Glutamatergic neuron (in vitro differentiated cells): ENCODE measurements around the gene POU2F1. TPM values are rescaled to one million over a fixed set of nuclear protein-coding genes. Genes with fewer than 3 reads are reported as not detected.

Experiments used
- DNase-seq: peaks from one replicate; pipeline ENCODE4 v3.0.0; 2022
- H3K27ac Mint-ChIP-seq: one replicate; pipeline ENCODE4 v1.8.0; 2020; ENCODE audit warnings: mild to moderate bottlenecking, mixed read lengths, inconsistent platforms; ENCODE audit not compliant: unreplicated experiment
- H3K27me3 Mint-ChIP-seq: one replicate; pipeline ENCODE4 v1.8.0; 2020; ENCODE audit warnings: mild to moderate bottlenecking, moderate library complexity, mixed read lengths, inconsistent platforms; ENCODE audit not compliant: unreplicated experiment
- H3K36me3 Mint-ChIP-seq: one replicate; pipeline ENCODE4 v1.8.0; 2020; ENCODE audit warnings: mild to moderate bottlenecking, mixed read lengths, inconsistent platforms; ENCODE audit not compliant: unreplicated experiment
- H3K4me1 Mint-ChIP-seq: one replicate; pipeline ENCODE4 v1.8.0; 2020; ENCODE audit warnings: mild to moderate bottlenecking, low read depth, mixed read lengths, inconsistent platforms; ENCODE audit not compliant: unreplicated experiment
- H3K4me3 Mint-ChIP-seq: one replicate; pipeline ENCODE4 v1.8.0; 2020; ENCODE audit warnings: mild to moderate bottlenecking, mixed read lengths, inconsistent platforms; ENCODE audit not compliant: unreplicated experiment
- H3K9me3 Mint-ChIP-seq: one replicate; pipeline ENCODE4 v1.8.0; 2020; ENCODE audit warnings: mild to moderate bottlenecking, moderate library complexity, mixed read lengths, inconsistent platforms; ENCODE audit not compliant: unreplicated experiment
- CTCF ChIP-seq: fragments of 200-600 bp; sonication (generic); IDR thresholded peaks from one replicate; pipeline ENCODE4 v1.5.0; 2021; ENCODE audit not compliant: partially characterized antibody, unreplicated experiment
- long read RNA-seq: library from polyadenylated mRNA; unstranded; transcript quantifications from one replicate; pipeline ENCODE4 v2.0.0, GENCODE V29; 2020; ENCODE audit not compliant: unreplicated experiment
- total RNA-seq: library from RNA; stranded (reverse); fragmentation: NEBNext Ultra II Directional; extraction: Animal tissue kit (Norgen Biotek cat#: 25700); gene quantifications from one replicate; pipeline ENCODE4 v1.2.1, GENCODE V29; 2021; ENCODE audit not compliant: unreplicated experiment

POU2F1 gene
- 37.7 TPM for total RNA-seq
- long read RNA-seq, full-length matches to known transcripts, result 5 of 11 reads
- long read RNA-seq, partial matches to known transcripts, result 3 of 11 reads
- long read RNA-seq, other reads (novel, unspliced or antisense), result 3 of 11 reads

- TF ChIP-seq CTCF, result peak; percentile 63
- Mint-ChIP-seq H3K27me3 (peaks cover 15% of the 10 kb centered on the region), H3K9me3 (peaks cover 12% of the 10 kb centered on the region), H3K4me1 (peaks cover 19% of the 10 kb centered on the region), H3K27ac (peak within 1 kb of the TSS; percentile 88), H3K36me3 (peaks cover 5% of the 10 kb centered on the region), H3K4me3 (peak within 1 kb of the TSS; percentile 96)
- DNase-seq, result peak; percentile 99
Observed at GRCh38 chr1:167220537-167221125, at the start of gene POU2F1. Gene POU2F1, plus strand, starts transcription at chr1:167220886. Its CDS starts 12 bp downstream, at chr1:167220898.

GRCh38 chr1:167171286-167171929, 49.3 kb upstream of the POU2F1 start:
- H3K4me3 Mint-ChIP-seq, result no peak overlapping the region
- no peaks in the 10 kb centered on the region for H3K4me1 Mint-ChIP-seq
- no peak for TF ChIP-seq CTCF
- no peak overlapping the region for H3K27ac Mint-ChIP-seq
- H3K36me3 Mint-ChIP-seq, result peaks cover 4% of the 10 kb centered on the region
- no peak for DNase-seq
- peaks cover under 1% of the 10 kb centered on the region for H3K27me3 Mint-ChIP-seq
- H3K9me3 Mint-ChIP-seq, result no peaks in the 10 kb centered on the region

GRCh38 chr1:167173516-167174184, 47.0 kb upstream of the POU2F1 start:
- Mint-ChIP-seq H3K27me3 (peaks cover 2% of the 10 kb centered on the region), H3K9me3 (peaks cover 2% of the 10 kb centered on the region), H3K4me3 (no peak overlapping the region), H3K27ac (no peak overlapping the region), H3K4me1 (no peaks in the 10 kb centered on the region), H3K36me3 (no peaks in the 10 kb centered on the region)
- TF ChIP-seq CTCF, result no peak
- no peak for DNase-seq

GRCh38 chr1:167175901-167176300, 44.8 kb upstream of the POU2F1 start:
- Mint-ChIP-seq H3K4me1 (no peaks in the 10 kb centered on the region), H3K27ac (no peak overlapping the region), H3K27me3 (peaks cover 2% of the 10 kb centered on the region), H3K9me3 (peaks cover 2% of the 10 kb centered on the region), H3K4me3 (no peak overlapping the region), H3K36me3 (no peaks in the 10 kb centered on the region)
- DNase-seq, result no peak
- TF ChIP-seq CTCF, result no peak
